Hair follicle dermal papilla cell (primary cell): ENCODE data around the gene RELT. TPM values are rescaled to one million over a fixed set of nuclear protein-coding genes. Genes with fewer than 3 reads are reported as not detected.

Experiments
- total RNA-seq: library from RNA; depleted of rRNA; stranded (reverse); fragments of >200 nt; gene quantifications from 2 replicates; pipeline ENCODE4 v1.2.3, GENCODE V29; 2012

The RELT gene
- 4.9 and 5.8 TPM in 2 replicates for total RNA-seq

GRCh38 chr11:73376160-73376802 lies at the start of gene RELT:
Gene RELT, plus strand, starts transcription at chr11:73376399. Its CDS starts 12,738 bp downstream, at chr11:73389137.

Other genes with a start within 250 kb of the RELT start
- gene FCHSD2, start 234.1 kb upstream of the RELT start, total RNA-seq: 12.5 and 13.4 TPM in 2 replicates
- 0.12 and 0.16 TPM in 2 replicates for gene P2RY2, start 158.1 kb upstream of the RELT start, total RNA-seq
- gene P2RY6, start 104.1 kb upstream of the RELT start, total RNA-seq: 0.49 and 0.97 TPM in 2 replicates
- gene ARHGEF17, start 68.1 kb upstream of the RELT start, total RNA-seq: 58.8 and 70.3 TPM in 2 replicates
- gene FAM168A, start 221.7 kb downstream of the RELT start, total RNA-seq: 45.9 and 50.3 TPM in 2 replicates